Stimulated activated effector memory CD8-positive, alpha-beta T cell treated with anti-CD3 and anti-CD28 coated beads, Interleukin-12 subunit alpha, Interleukin-12 subunit beta, amount 100 ng/mL, for 72 hours (primary cell): ENCODE data around the gene TMEM191B.
"Not testable (repeated sequence)": the region's sequence is repeated elsewhere in the genome, so short reads cannot be mapped to it uniquely, and the experiment has no call there.

Experiments used
- ATAC-seq: fragments of 150-1000 bp; cut with Tn5 transposase; 2 replicates; pipeline ENCODE4 v1.10.0; 2021
- DNase-seq, 2 donors: peaks; one replicate each; pipeline ENCODE4 v3.0.0; 2021 to 2022; ENCODE audit warnings: low spot score in 2 of 2
- H3K27ac Mint-ChIP-seq: one replicate; pipeline ENCODE4 v1.8.0; 2022; ENCODE audit warnings: mild to moderate bottlenecking, mixed read lengths
- H3K36me3 Mint-ChIP-seq: one replicate; pipeline ENCODE4 v1.8.0; 2022; ENCODE audit warnings: mild to moderate bottlenecking, mixed read lengths
- H3K4me1 Mint-ChIP-seq: one replicate; pipeline ENCODE4 v1.8.0; 2022; ENCODE audit warnings: mixed read lengths
- H3K4me3 Mint-ChIP-seq: one replicate; pipeline ENCODE4 v1.8.0; 2022; ENCODE audit warnings: mild to moderate bottlenecking, mixed read lengths
- H3K9me3 Mint-ChIP-seq: one replicate; pipeline ENCODE4 v1.8.0; 2022; ENCODE audit warnings: mixed read lengths

The TMEM191B gene

DNA sequence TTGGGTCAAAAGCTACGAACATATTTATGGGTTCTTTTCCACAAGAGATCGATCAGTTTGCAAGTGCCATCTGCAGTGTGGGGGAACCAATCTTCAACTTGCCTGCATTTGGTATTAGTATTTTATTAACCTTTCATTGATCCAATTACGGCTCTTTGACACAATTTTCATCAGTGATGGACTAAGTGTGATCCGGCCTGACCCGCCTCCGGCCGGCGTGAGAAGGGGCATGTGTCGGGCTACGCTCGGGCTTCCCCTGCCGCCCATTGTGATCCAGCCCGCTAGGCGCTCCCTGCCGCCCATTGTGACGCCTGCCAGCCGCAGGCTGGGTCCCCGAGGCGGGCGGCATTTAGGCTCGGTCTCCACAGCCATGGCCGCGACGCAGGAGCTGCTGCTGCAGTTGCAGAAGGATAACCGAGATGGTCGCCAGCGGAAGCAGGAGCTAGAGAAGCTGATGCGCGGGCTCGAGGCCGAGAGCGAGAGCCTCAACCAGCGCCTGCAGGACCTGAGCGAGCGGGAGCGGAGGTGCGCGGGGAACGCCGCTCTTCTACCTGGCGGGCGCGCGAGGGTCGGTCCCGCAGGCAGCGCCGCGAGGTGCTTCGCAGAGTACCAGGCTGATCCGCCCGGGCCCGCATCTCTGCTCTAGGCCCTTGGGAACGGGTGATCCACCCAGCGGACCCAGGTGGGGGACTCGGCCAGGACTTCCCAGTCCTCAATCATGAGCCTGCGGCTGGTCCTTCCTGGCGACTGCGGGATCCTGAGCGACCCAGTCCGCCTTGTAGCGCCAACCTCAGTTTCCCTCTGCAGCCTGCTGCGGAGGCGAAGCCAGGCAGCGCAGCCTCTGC is at the start of gene TMEM191B:
Gene TMEM191B, plus strand, starts transcription at position 51 of the 845 bp plus-strand sequence. Its CDS starts 179 bp downstream, at position 230.
- not testable (repeated sequence) for H3K9me3 Mint-ChIP-seq, H3K4me1 Mint-ChIP-seq, H3K27ac Mint-ChIP-seq, H3K4me3 Mint-ChIP-seq, H3K36me3 Mint-ChIP-seq
- DNase-seq (peak in 1 of 2 donors; percentile 56), ATAC-seq (peak; percentile 38)

DNA sequence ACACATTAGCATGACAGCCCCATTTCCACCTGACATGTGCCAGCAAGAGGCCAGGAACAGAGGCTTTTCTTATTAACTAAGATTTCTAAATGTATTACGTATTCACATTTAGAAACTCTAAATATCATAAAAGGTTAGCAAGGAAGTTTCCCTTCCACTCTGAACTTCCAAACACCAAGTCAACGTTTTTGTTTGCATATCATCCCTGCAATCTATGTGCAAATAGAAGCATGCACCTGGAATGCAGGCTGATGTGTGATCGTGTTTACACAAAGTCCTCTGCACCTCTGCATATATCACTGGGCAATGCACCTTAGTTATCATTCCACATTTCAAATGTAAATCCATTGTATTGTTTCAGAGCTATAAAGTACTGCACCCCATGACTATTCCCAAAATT is 31.4 kb upstream of the TMEM191B start:
- not testable (repeated sequence) for H3K36me3 Mint-ChIP-seq, DNase-seq, H3K4me1 Mint-ChIP-seq, H3K9me3 Mint-ChIP-seq, H3K27ac Mint-ChIP-seq, ATAC-seq, H3K4me3 Mint-ChIP-seq

- not testable (repeated sequence) for H3K9me3 Mint-ChIP-seq, ATAC-seq, H3K4me1 Mint-ChIP-seq, H3K4me3 Mint-ChIP-seq, H3K36me3 Mint-ChIP-seq, H3K27ac Mint-ChIP-seq, DNase-seq
Observed at GRCh38 chr22:18511327-18511726, 16.3 kb upstream of the TMEM191B start.

GRCh38 chr22:18512378-18512777 is 15.2 kb upstream of the TMEM191B start:
- not testable (repeated sequence) for ATAC-seq, H3K27ac Mint-ChIP-seq, H3K4me1 Mint-ChIP-seq

DNA sequence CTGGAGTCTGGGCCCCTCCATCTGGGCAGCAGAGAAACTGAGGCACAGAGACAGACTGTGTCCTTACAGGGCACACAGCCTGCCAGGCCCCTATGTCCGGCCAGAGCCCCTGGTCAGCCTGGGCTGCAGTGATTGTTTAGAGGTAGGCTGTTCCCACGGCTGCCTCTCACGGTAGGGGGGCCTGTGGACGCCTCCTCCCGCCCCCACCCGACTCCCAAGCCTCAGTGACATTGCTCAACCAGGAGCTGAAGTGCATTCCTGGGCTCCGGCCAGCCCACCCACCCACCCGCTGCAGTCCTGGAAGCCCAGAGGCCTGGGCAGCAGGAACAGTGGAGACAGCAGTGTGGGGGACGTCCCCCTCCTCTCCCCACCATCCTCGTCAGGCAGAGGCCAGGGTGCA is 14.1 kb upstream of the TMEM191B start:
- H3K4me3 Mint-ChIP-seq, ATAC-seq, H3K27ac Mint-ChIP-seq, H3K4me1 Mint-ChIP-seq, H3K36me3 Mint-ChIP-seq, H3K9me3 Mint-ChIP-seq, DNase-seq: not testable (repeated sequence)

More at GRCh38 chr22:18512378-18512777, 15.2 kb upstream of the TMEM191B start:
- H3K9me3 Mint-ChIP-seq, H3K36me3 Mint-ChIP-seq, DNase-seq, H3K4me3 Mint-ChIP-seq: not testable (repeated sequence)

DNA sequence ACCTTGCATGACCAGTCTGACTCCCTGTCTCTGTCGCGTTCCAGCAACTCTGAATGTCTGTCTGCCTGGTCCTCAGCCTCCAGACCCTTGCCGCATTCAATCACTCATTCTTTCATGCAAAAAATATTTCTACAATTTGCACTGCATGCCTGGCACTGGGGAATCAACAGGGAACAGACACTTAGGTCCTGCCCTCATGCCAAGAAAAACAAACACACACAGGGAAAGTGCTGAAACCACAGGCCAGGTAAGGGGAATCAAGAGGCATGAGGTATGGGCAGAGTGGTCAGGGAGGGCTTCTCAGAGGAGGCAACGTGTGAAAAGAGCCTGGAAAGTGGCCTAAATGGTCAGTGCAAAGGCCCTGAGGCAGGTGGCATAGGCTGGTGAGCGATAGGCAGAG is 9.5 kb upstream of the TMEM191B start, which contains the start of gene GGTLC3:
Gene GGTLC3, minus strand, starts transcription at position 101 of the 400 bp plus-strand sequence. CDS start 264 bp downstream, outside the sequence.
- not testable (repeated sequence) for H3K9me3 Mint-ChIP-seq, ATAC-seq, H3K27ac Mint-ChIP-seq

GRCh38 chr22:18522762-18523161 is 4.8 kb upstream of the TMEM191B start:
- not testable (repeated sequence) for H3K4me1 Mint-ChIP-seq, H3K4me3 Mint-ChIP-seq, H3K27ac Mint-ChIP-seq, DNase-seq, ATAC-seq, H3K36me3 Mint-ChIP-seq, H3K9me3 Mint-ChIP-seq

More for the DNA sequence above, 9.5 kb upstream of the TMEM191B start, which contains the start of gene GGTLC3:
- not testable (repeated sequence) for H3K36me3 Mint-ChIP-seq, H3K4me1 Mint-ChIP-seq, H3K4me3 Mint-ChIP-seq, DNase-seq

DNA sequence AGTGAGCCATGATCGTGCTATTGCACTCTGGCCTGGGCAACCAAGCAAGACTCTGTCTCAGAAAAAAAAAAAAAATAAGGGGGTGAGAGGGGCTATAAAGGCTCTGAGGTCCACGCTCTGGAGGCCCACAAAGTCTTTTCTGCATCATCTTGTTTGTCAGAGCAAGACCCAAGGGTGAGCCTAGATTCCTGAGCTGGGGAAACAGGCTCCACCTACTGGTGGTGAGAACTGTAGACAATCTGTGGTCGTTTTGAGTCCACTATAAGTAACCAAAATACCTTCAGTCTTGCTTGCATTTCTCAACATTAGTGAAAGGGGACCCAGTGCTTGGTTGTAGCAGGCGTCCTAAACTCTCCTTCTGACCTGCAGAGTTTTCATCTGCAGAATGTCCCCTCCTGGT is 4.3 kb upstream of the TMEM191B start:
- ATAC-seq, DNase-seq, H3K27ac Mint-ChIP-seq, H3K9me3 Mint-ChIP-seq, H3K4me3 Mint-ChIP-seq, H3K4me1 Mint-ChIP-seq, H3K36me3 Mint-ChIP-seq: not testable (repeated sequence)

DNA sequence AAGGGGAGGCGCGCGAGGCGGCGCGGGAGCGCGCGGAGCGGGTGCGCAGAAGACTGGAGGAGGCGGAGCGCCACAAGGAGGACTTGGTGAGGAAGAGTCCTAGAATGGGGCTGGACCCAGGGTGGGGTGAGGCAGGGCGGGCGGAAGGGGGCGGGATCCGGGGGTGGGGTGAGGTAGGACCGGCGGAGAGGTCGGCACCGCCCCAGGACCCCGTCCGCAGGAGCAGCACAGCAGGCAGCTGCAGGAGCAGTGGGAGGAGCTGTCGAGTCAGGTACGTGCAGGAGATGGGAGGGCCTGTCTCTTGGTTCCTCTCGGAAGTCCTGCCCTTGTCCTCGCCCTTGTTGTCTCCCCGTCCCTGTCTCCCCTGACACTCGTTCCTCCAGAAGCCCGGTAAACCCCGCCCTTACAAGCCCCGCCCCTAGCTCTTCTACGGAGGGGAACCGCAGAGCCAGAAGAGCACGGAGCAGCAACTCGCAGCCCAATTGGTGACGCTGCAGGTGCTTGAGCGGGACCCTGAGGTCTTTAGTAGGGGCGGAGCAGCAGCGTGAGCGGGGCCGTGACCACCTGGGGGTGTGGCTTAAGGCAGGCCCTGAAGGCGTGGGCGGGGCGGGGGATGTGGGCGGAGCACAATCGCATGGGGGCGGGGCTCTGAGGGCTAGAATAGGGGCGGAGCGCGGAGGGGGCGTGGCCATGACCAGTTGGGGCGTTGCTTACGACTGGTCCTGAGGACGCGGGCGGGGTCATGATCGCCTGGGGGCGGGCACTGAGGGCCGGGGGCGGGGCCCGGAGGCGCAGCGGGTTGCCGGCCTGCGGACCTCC is 1.2 kb downstream of the TMEM191B start:
- not testable (repeated sequence) for H3K4me1 Mint-ChIP-seq, H3K9me3 Mint-ChIP-seq, H3K36me3 Mint-ChIP-seq, H3K4me3 Mint-ChIP-seq, H3K27ac Mint-ChIP-seq
- ATAC-seq (peak; percentile 89), DNase-seq (peak; percentile 65 to 99)

DNA sequence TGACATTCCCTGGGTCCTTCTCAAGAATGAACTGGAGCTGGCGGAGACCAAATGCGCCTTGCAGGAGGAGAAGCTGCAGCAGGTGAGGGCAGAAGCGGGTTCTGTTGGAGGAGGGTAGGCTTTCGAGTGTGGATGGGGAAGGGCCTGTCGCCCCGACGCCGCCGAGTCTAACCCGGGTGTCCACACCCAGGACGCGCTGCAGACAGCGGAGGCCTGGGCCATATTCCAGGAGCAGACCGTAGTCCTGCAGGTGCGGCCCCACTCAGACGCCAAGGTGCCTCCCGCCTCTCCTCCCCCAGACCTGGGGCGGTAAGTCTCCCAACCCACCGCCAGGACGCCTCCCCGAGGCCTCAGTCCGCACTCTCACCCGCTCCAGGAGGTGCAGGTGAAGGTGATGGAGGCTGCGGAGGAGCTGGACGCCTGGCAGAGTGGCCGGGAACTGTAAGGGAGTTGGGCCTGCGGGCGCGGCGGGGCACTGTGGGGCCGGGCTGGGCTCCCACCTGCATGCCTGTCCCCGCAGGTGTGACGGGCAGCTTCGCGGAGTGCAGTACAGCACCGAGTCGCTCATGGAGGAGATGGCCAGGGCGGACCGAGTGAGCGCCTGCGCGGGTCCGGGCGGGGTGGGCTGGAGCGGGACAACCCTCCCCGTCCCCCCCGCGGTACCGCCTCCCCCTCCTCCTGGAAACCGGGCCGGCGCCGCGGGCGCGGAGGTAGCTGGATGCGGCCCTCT is 2.0 kb downstream of the TMEM191B start:
- ATAC-seq = peak; percentile 49
- not testable (repeated sequence) for H3K4me1 Mint-ChIP-seq, H3K9me3 Mint-ChIP-seq, H3K27ac Mint-ChIP-seq, H3K4me3 Mint-ChIP-seq, H3K36me3 Mint-ChIP-seq
- DNase-seq = peak in 1 of 2 donors; percentile 67

GRCh38 chr22:18533633-18534032 is 6.0 kb downstream of the TMEM191B start:
- H3K36me3 Mint-ChIP-seq, H3K4me1 Mint-ChIP-seq, H3K27ac Mint-ChIP-seq, DNase-seq, H3K9me3 Mint-ChIP-seq, H3K4me3 Mint-ChIP-seq, ATAC-seq: not testable (repeated sequence)

DNA sequence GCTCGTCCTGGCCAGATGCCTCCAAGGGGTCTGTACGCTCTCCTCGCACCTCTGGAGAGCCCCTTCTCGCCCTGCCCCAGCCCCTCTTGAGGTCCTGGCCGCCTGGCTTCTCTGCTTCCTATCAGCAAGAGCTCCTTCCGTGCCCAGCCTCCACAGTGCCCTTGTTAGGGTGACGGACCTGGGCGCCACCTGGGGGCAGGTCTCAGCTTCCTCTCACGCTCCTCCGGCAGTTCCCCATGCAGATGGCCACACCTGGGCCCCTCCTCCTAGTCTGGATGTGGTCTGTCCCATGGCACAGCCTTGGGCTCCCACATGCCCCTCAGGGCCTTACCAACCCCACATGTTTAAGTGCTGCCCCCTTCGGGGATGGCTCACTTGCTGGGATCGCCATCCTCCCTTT is 6.7 kb downstream of the TMEM191B start:
- H3K9me3 Mint-ChIP-seq, ATAC-seq, H3K27ac Mint-ChIP-seq, H3K4me3 Mint-ChIP-seq, H3K4me1 Mint-ChIP-seq, H3K36me3 Mint-ChIP-seq, DNase-seq: not testable (repeated sequence)

- not testable (repeated sequence) for H3K9me3 Mint-ChIP-seq, H3K4me3 Mint-ChIP-seq, DNase-seq, ATAC-seq, H3K27ac Mint-ChIP-seq, H3K4me1 Mint-ChIP-seq, H3K36me3 Mint-ChIP-seq
Observed at GRCh38 chr22:18539994-18540393, 12.4 kb downstream of the TMEM191B start.

DNA sequence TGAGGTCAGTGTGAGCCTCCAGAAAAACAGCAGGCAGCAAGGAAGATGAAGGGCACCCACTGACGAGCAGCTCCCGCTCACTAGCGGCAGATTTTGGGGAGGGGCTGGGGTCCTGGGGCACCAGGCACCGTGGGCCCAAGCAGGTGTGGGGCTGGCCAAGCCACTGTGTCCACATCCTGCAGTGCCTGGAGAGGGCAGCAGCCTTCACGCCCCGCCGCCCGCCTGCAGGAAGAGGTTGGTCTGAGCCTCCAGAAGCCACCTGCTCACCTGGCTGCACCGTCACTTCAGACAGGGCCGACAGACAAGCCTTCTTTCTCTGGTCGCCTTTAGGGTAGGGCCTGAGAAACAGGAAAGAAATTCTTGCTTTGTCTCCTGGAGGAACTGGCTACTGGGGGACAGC is 15.8 kb downstream of the TMEM191B start:
- not testable (repeated sequence) for H3K4me3 Mint-ChIP-seq, DNase-seq, H3K36me3 Mint-ChIP-seq, H3K27ac Mint-ChIP-seq, H3K9me3 Mint-ChIP-seq, ATAC-seq, H3K4me1 Mint-ChIP-seq

DNA sequence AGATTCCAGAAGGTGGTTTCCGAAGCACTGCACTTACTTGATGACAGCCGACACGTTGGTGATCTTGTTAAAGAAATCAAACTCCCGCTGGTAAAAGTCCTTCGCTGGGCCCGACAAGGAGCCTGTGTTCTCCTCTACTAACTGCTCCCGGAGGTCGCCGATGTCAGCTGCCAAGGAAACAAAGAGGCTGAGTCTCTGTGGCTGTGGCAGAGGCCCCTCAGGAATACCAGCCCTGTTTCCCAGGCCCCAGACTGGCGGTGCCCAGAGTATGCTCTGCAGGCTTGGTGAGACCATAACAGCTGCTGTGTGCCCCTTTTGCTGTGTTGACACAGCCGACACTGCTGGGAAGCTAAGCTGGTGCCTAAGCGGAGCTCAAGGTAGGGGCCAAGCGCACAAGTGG is 17.0 kb downstream of the TMEM191B start:
- not testable (repeated sequence) for H3K27ac Mint-ChIP-seq, H3K9me3 Mint-ChIP-seq, H3K36me3 Mint-ChIP-seq, DNase-seq, H3K4me1 Mint-ChIP-seq, H3K4me3 Mint-ChIP-seq, ATAC-seq
